ENCODE results near the gene RAB7B. TPM values are rescaled to one million over a fixed set of nuclear protein-coding genes. Genes with fewer than 3 reads are reported as not detected.

RAB7B gene
- total and polyA plus RNA-seq, 3 experiments from 2014 or later: 0.29 to 0.48 TPM; not detected in 1

GRCh38 chr1:205951746-205952145 lies 51.4 kb downstream of the RAB7B start:
- H3K9me3 Mint-ChIP-seq: no peaks in the 10 kb centered on the region
- no peak for DNase-seq
- no peaks in the 10 kb centered on the region for H3K36me3 Mint-ChIP-seq
- peaks cover 13 to 17% of the 10 kb centered on the region in 2 donors for H3K27me3 Mint-ChIP-seq
- CTCF ChIA-PET: no interaction called here
- no peak overlapping the region for H3K4me3 ChIP-seq (ENCODE audit: low read length)
- no peaks in the 10 kb centered on the region for H3K27me3 ChIP-seq (ENCODE audit: insufficient read depth, low read length, poor library complexity, severe bottlenecking)
- H3K4me1 Mint-ChIP-seq: no peaks in the 10 kb centered on the region
- no peaks in the 10 kb centered on the region for H3K36me3 ChIP-seq (ENCODE audit: insufficient read depth, low read length)
- no peaks in the 10 kb centered on the region for H3K9me3 ChIP-seq (ENCODE audit: low read length)
- POLR2A ChIA-PET: no interaction called here
- H3K4me1 ChIP-seq (ENCODE audit: insufficient read depth, low read length): no peaks in the 10 kb centered on the region
- H3K27ac ChIP-seq (ENCODE audit: low read depth, low read length): no peak overlapping the region
- H3K4me3 Mint-ChIP-seq: no peak overlapping the region
- peak overlapping the region in 1 of 8 donors; percentile 78 for H3K27ac Mint-ChIP-seq

- Histone ChIP-seq H3K4me1 (ENCODE audit: insufficient read depth, low read length) (no peaks in the 10 kb centered on the region), H3K36me3 (ENCODE audit: insufficient read depth, low read length) (no peaks in the 10 kb centered on the region), H3K4me3 (ENCODE audit: low read length) (no peak overlapping the region), H3K27ac (ENCODE audit: low read depth, low read length) (no peak overlapping the region), H3K9me3 (ENCODE audit: low read length) (no peaks in the 10 kb centered on the region), H3K27me3 (ENCODE audit: insufficient read depth, low read length, poor library complexity, severe bottlenecking) (no peaks in the 10 kb centered on the region)
- DNase-seq: no peak
- Mint-ChIP-seq H3K27me3 (peaks cover 10 to 19% of the 10 kb centered on the region in 2 donors), H3K4me1 (no peaks in the 10 kb centered on the region), H3K4me3 (no peak overlapping the region), H3K36me3 (no peaks in the 10 kb centered on the region), H3K27ac (peak overlapping the region in 1 of 8 donors; percentile 43), H3K9me3 (no peaks in the 10 kb centered on the region)
- ChIA-PET CTCF (no interaction called here), POLR2A (no interaction called here)
These were observed 52.2 kb downstream of the RAB7B start for GRCh38 chr1:205950826-205951549.

GRCh38 chr1:205950280-205950679 lies 52.9 kb downstream of the RAB7B start:
- CTCF ChIA-PET: no interaction called here

GRCh38 chr1:205949753-205950152 lies 53.4 kb downstream of the RAB7B start:
- H3K9me3 Mint-ChIP-seq: no peaks in the 10 kb centered on the region
- no peaks in the 10 kb centered on the region for H3K4me1 ChIP-seq (ENCODE audit: insufficient read depth, low read length)
- H3K27ac Mint-ChIP-seq: no peak overlapping the region
- ChIA-PET CTCF (no interaction called here), POLR2A (no interaction called here)
- peaks cover 4 to 15% of the 10 kb centered on the region in 2 donors for H3K27me3 Mint-ChIP-seq
- no peak overlapping the region for H3K4me3 ChIP-seq (ENCODE audit: low read length)
- H3K36me3 Mint-ChIP-seq: no peaks in the 10 kb centered on the region
- no peaks in the 10 kb centered on the region for H3K9me3 ChIP-seq (ENCODE audit: low read length)
- H3K4me1 Mint-ChIP-seq: no peaks in the 10 kb centered on the region
- H3K27ac ChIP-seq (ENCODE audit: low read depth, low read length): no peak overlapping the region
- no peaks in the 10 kb centered on the region for H3K27me3 ChIP-seq (ENCODE audit: insufficient read depth, low read length, poor library complexity, severe bottlenecking)
- H3K4me3 Mint-ChIP-seq: no peak overlapping the region
- DNase-seq: no peak
- H3K36me3 ChIP-seq (ENCODE audit: insufficient read depth, low read length): no peaks in the 10 kb centered on the region

More at GRCh38 chr1:205950280-205950679, 52.9 kb downstream of the RAB7B start:
- Mint-ChIP-seq H3K4me1 (no peaks in the 10 kb centered on the region), H3K4me3 (no peak overlapping the region), H3K9me3 (no peaks in the 10 kb centered on the region), H3K36me3 (no peaks in the 10 kb centered on the region), H3K27ac (no peak overlapping the region), H3K27me3 (peaks cover 7 to 15% of the 10 kb centered on the region in 2 donors)
- Histone ChIP-seq H3K9me3 (ENCODE audit: low read length) (no peaks in the 10 kb centered on the region), H3K27me3 (ENCODE audit: insufficient read depth, low read length, poor library complexity, severe bottlenecking) (no peaks in the 10 kb centered on the region), H3K27ac (ENCODE audit: low read depth, low read length) (no peak overlapping the region), H3K4me3 (ENCODE audit: low read length) (no peak overlapping the region), H3K4me1 (ENCODE audit: insufficient read depth, low read length) (no peaks in the 10 kb centered on the region), H3K36me3 (ENCODE audit: insufficient read depth, low read length) (no peaks in the 10 kb centered on the region)
- no peak for DNase-seq
- POLR2A ChIA-PET: no interaction called here

GRCh38 chr1:205948886-205949285 lies 54.3 kb downstream of the RAB7B start:
- H3K4me1 Mint-ChIP-seq: no peaks in the 10 kb centered on the region
- Histone ChIP-seq H3K27ac (ENCODE audit: low read depth, low read length) (no peak overlapping the region), H3K4me3 (ENCODE audit: low read length) (no peak overlapping the region), H3K9me3 (ENCODE audit: low read length) (no peaks in the 10 kb centered on the region), H3K36me3 (ENCODE audit: insufficient read depth, low read length) (no peaks in the 10 kb centered on the region), H3K4me1 (ENCODE audit: insufficient read depth, low read length) (no peaks in the 10 kb centered on the region), H3K27me3 (ENCODE audit: insufficient read depth, low read length, poor library complexity, severe bottlenecking) (peaks cover 5% of the 10 kb centered on the region)
- H3K27me3 Mint-ChIP-seq: peaks cover 5 to 21% of the 10 kb centered on the region in 2 donors
- no peak for DNase-seq
- ChIA-PET CTCF (no interaction called here), POLR2A (no interaction called here)
- H3K36me3 Mint-ChIP-seq: no peaks in the 10 kb centered on the region
- H3K27ac Mint-ChIP-seq: no peak overlapping the region
- H3K9me3 Mint-ChIP-seq: no peaks in the 10 kb centered on the region
- H3K4me3 Mint-ChIP-seq: no peak overlapping the region

GRCh38 chr1:205948039-205948438 lies 55.2 kb downstream of the RAB7B start:
- no peaks in the 10 kb centered on the region for H3K36me3 Mint-ChIP-seq
- Histone ChIP-seq H3K4me1 (ENCODE audit: insufficient read depth, low read length) (no peaks in the 10 kb centered on the region), H3K4me3 (ENCODE audit: low read length) (no peak overlapping the region), H3K36me3 (ENCODE audit: insufficient read depth, low read length) (no peaks in the 10 kb centered on the region), H3K27ac (ENCODE audit: low read depth, low read length) (no peak overlapping the region), H3K27me3 (ENCODE audit: insufficient read depth, low read length, poor library complexity, severe bottlenecking) (peaks cover 5% of the 10 kb centered on the region), H3K9me3 (ENCODE audit: low read length) (no peaks in the 10 kb centered on the region)
- peaks cover 10 to 28% of the 10 kb centered on the region in 2 donors for H3K27me3 Mint-ChIP-seq
- no peak overlapping the region for H3K4me3 Mint-ChIP-seq
- no peak for DNase-seq
- POLR2A ChIA-PET: no interaction called here
- H3K9me3 Mint-ChIP-seq: no peaks in the 10 kb centered on the region
- H3K4me1 Mint-ChIP-seq: no peaks in the 10 kb centered on the region
- H3K27ac Mint-ChIP-seq: peak overlapping the region in 1 of 8 donors; percentile 71
- CTCF ChIA-PET: no interaction called here

GRCh38 chr1:205947024-205947423 lies 56.2 kb downstream of the RAB7B start:
- H3K36me3 ChIP-seq (ENCODE audit: insufficient read depth, low read length): no peaks in the 10 kb centered on the region
- no peak overlapping the region for H3K27ac ChIP-seq (ENCODE audit: low read depth, low read length)
- H3K9me3 ChIP-seq (ENCODE audit: low read length): no peaks in the 10 kb centered on the region
- H3K4me1 Mint-ChIP-seq: no peaks in the 10 kb centered on the region
- H3K4me3 ChIP-seq (ENCODE audit: low read length): no peak overlapping the region
- POLR2A ChIA-PET: no interaction called here
- CTCF ChIA-PET: no interaction called here
- H3K36me3 Mint-ChIP-seq: no peaks in the 10 kb centered on the region
- H3K27me3 Mint-ChIP-seq: peaks cover 14 to 35% of the 10 kb centered on the region in 2 donors
- no peaks in the 10 kb centered on the region for H3K4me1 ChIP-seq (ENCODE audit: insufficient read depth, low read length)
- H3K27ac Mint-ChIP-seq: no peak overlapping the region
- H3K4me3 Mint-ChIP-seq: no peak overlapping the region
- no peak for DNase-seq
- H3K9me3 Mint-ChIP-seq: no peaks in the 10 kb centered on the region
- peaks cover 8% of the 10 kb centered on the region for H3K27me3 ChIP-seq (ENCODE audit: insufficient read depth, low read length, poor library complexity, severe bottlenecking)

GRCh38 chr1:205945069-205945468 lies 58.1 kb downstream of the RAB7B start:
- H3K27ac ChIP-seq (ENCODE audit: low read depth, low read length): no peak overlapping the region
- Mint-ChIP-seq H3K27ac (no peak overlapping the region), H3K9me3 (no peaks in the 10 kb centered on the region), H3K36me3 (no peaks in the 10 kb centered on the region), H3K27me3 (peaks cover 19 to 50% of the 10 kb centered on the region in 2 donors), H3K4me3 (no peak overlapping the region), H3K4me1 (no peaks in the 10 kb centered on the region)
- ChIA-PET POLR2A (no interaction called here), CTCF (no interaction called here)
- no peaks in the 10 kb centered on the region for H3K36me3 ChIP-seq (ENCODE audit: insufficient read depth, low read length)
- DNase-seq: no peak
- H3K27me3 ChIP-seq (ENCODE audit: insufficient read depth, low read length, poor library complexity, severe bottlenecking): peaks cover 8% of the 10 kb centered on the region
- no peak overlapping the region for H3K4me3 ChIP-seq (ENCODE audit: low read length)
- no peaks in the 10 kb centered on the region for H3K9me3 ChIP-seq (ENCODE audit: low read length)
- H3K4me1 ChIP-seq (ENCODE audit: insufficient read depth, low read length): no peaks in the 10 kb centered on the region
